ENCODE measurements around the gene HK1.

- TF ChIP-seq CTCF (IDR thresholded peaks at IDR 0.05) (no peak), POLR2A (IDR thresholded peaks at IDR 0.05) (no peak)
Observed at GRCh38 chr10:69340695-69341094, 62.4 kb downstream of the HK1 start.
